K562 (cell line): Measurements from ENCODE around the gene SP140L. TPM values are rescaled to one million over a fixed set of nuclear protein-coding genes. Genes with fewer than 3 reads are reported as not detected.

Experiments used
- EP300 ChIP-seq: IDR thresholded peaks from 2 replicates; pipeline ENCODE4 v1.6.1; 2012; ENCODE audit warnings: low read length, improper control_type of control experiment
- HMG20B ChIP-seq: fragments of 250-450 bp; sonication (Bioruptor Pico); IDR thresholded peaks from 2 replicates; pipeline ENCODE4 v1.5.0; 2021; ENCODE audit warnings: mild to moderate bottlenecking
- KHSRP ChIP-seq: fragments of 450-650 bp; IDR thresholded peaks from 2 replicates; pipeline ENCODE4 v1.6.1; 2017
- POLR2A ChIP-seq: fragments of 450-650 bp; conservative IDR thresholded peaks from 2 replicates; pipeline ENCODE4 v1.6.1; 2016
- POLR2H ChIP-seq: IDR thresholded peaks from 2 replicates; pipeline ENCODE4 v1.6.1; 2016; ENCODE audit warnings: missing genetic modification characterization, low read depth, mild to moderate bottlenecking, control low read depth, missing compliant biosample characterization, moderate library complexity
- RB1 ChIP-seq: fragments of 450-650 bp; IDR thresholded peaks from 2 replicates; pipeline ENCODE4 v1.6.1; 2017; ENCODE audit warnings: low read depth, mild to moderate bottlenecking
- RBM15 ChIP-seq: fragments of 200-400 bp; formaldehyde crosslinking; IDR thresholded peaks from 2 replicates; pipeline ENCODE4 v1.6.1; 2018; ENCODE audit warnings: mild to moderate bottlenecking, low read length, moderate library complexity; ENCODE audit not compliant: insufficient read depth
- SRF ChIP-seq, 2 experiments: fragments of 250-450, 450-650 bp in 1 of 2; sonication (Bioruptor Pico) in 1 of 2; sonication (generic) in 1 of 2; formaldehyde crosslinking; IDR thresholded peaks; 2 replicates each; pipeline versions ENCODE4 v1.5.0 to v1.5.1; 2020 to 2022; ENCODE audit warnings: mild to moderate bottlenecking in 1 of 2, missing genetic modification reagents in 1 of 2
- VEZF1 ChIP-seq: fragments of 200-800 bp; sonication (Bioruptor generic); IDR thresholded peaks from 2 replicates; pipeline ENCODE4 v1.6.1; 2017; ENCODE audit warnings: missing genetic modification characterization, missing compliant biosample characterization
- YY1 ChIP-seq, 3 experiments: IDR thresholded peaks; 2 replicates each; pipeline ENCODE4 v1.6.1; 2011; ENCODE audit warnings: low read length in 2 of 3, mild to moderate bottlenecking in 2 of 3, moderate library complexity in 2 of 3, borderline replicate concordance in 1 of 3, control low read depth in 1 of 3, low read depth in 1 of 3; ENCODE audit not compliant: insufficient read depth in 3 of 3, insufficient replicate concordance in 2 of 3, control insufficient read depth in 1 of 3, insufficient read length in 1 of 3; ENCODE audit errors: extremely low read depth in 1 of 3
- ZNF668 ChIP-seq: fragments of 250-450 bp; sonication (Bioruptor Pico); IDR thresholded peaks from 2 replicates; pipeline ENCODE4 v1.8.0; 2022; ENCODE audit warnings: mild to moderate bottlenecking, inconsistent platforms
- polyA plus RNA-seq, 8 experiments: library from polyadenylated mRNA; depleted of rRNA in 4 of 8; stranded (reverse) in 5 of 8; unstranded in 3 of 8; fragments of >200 nt; fragmentation: Nextera tagmentation in 2 of 8; fragmentation: Illumina TruSeq in 1 of 8; extraction: Ambion mirVana in 2 of 8; extraction: Trizol in 1 of 8; gene quantifications; 2 replicates each; pipeline versions ENCODE4 v1.2.1 to v1.2.3, GENCODE V29; 2011 to 2014; ENCODE audit warnings: inconsistent platforms in 1 of 8, missing spikeins in 1 of 8
- total RNA-seq, 7 experiments: library from RNA; depleted of rRNA in 6 of 7; stranded (reverse); fragments of >200 nt in 6 of 7; fragmentation: Illumina TruSeq in 2 of 7; extraction: Trizol in 2 of 7; gene quantifications; 2 replicates each; pipeline versions ENCODE4 v1.2.1 to v1.2.3, GENCODE V29; 2011 to 2021; ENCODE audit warnings: low replicate concordance in 1 of 7
- TF ChIP-seq, protein P1 (sequence below): fragments of 200-800 bp; sonication (Bioruptor generic); IDR thresholded peaks from 2 replicates; pipeline ENCODE4 v1.6.1; 2016; ENCODE audit warnings: missing genetic modification characterization, missing compliant biosample characterization
- TF ChIP-seq, protein P2 (sequence below): fragments of 450-650 bp; formaldehyde crosslinking; IDR thresholded peaks from 2 replicates; pipeline ENCODE4 v1.4.0; 2022; ENCODE audit warnings: missing genetic modification characterization
- TF ChIP-seq, protein P3 (sequence below): fragments of 450-650 bp; IDR thresholded peaks from 2 replicates; pipeline ENCODE4 v1.6.1; 2016; ENCODE audit warnings: borderline replicate concordance
- TF ChIP-seq, protein P4 (sequence below): fragments of 450-650 bp; IDR thresholded peaks from 2 replicates; pipeline ENCODE4 v1.6.1; 2016; ENCODE audit warnings: missing biosample characterization, missing genetic modification characterization

SP140L gene
- total and polyA plus RNA-seq, 9 of the 15 experiments (the other 6 are each of a cell fraction or from before 2014, with no cell fraction given): 4.0 to 15.5 (median 11.3) TPM

- TF ChIP-seq, protein P1, sequence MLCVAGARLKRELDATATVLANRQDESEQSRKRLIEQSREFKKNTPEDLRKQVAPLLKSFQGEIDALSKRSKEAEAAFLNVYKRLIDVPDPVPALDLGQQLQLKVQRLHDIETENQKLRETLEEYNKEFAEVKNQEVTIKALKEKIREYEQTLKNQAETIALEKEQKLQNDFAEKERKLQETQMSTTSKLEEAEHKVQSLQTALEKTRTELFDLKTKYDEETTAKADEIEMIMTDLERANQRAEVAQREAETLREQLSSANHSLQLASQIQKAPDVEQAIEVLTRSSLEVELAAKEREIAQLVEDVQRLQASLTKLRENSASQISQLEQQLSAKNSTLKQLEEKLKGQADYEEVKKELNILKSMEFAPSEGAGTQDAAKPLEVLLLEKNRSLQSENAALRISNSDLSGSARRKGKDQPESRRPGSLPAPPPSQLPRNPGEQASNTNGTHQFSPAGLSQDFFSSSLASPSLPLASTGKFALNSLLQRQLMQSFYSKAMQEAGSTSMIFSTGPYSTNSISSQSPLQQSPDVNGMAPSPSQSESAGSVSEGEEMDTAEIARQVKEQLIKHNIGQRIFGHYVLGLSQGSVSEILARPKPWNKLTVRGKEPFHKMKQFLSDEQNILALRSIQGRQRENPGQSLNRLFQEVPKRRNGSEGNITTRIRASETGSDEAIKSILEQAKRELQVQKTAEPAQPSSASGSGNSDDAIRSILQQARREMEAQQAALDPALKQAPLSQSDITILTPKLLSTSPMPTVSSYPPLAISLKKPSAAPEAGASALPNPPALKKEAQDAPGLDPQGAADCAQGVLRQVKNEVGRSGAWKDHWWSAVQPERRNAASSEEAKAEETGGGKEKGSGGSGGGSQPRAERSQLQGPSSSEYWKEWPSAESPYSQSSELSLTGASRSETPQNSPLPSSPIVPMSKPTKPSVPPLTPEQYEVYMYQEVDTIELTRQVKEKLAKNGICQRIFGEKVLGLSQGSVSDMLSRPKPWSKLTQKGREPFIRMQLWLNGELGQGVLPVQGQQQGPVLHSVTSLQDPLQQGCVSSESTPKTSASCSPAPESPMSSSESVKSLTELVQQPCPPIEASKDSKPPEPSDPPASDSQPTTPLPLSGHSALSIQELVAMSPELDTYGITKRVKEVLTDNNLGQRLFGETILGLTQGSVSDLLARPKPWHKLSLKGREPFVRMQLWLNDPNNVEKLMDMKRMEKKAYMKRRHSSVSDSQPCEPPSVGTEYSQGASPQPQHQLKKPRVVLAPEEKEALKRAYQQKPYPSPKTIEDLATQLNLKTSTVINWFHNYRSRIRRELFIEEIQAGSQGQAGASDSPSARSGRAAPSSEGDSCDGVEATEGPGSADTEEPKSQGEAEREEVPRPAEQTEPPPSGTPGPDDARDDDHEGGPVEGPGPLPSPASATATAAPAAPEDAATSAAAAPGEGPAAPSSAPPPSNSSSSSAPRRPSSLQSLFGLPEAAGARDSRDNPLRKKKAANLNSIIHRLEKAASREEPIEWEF (CRISPR knock-in tag): no peak
- no peak for TF ChIP-seq EP300
- TF ChIP-seq, protein P2, sequence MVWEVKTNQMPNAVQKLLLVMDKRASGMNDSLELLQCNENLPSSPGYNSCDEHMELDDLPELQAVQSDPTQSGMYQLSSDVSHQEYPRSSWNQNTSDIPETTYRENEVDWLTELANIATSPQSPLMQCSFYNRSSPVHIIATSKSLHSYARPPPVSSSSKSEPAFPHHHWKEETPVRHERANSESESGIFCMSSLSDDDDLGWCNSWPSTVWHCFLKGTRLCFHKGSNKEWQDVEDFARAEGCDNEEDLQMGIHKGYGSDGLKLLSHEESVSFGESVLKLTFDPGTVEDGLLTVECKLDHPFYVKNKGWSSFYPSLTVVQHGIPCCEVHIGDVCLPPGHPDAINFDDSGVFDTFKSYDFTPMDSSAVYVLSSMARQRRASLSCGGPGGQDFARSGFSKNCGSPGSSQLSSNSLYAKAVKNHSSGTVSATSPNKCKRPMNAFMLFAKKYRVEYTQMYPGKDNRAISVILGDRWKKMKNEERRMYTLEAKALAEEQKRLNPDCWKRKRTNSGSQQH (CRISPR knock-in tag): no peak
- TF ChIP-seq YY1 (IDR thresholded peaks at IDR 0.05; ENCODE audit: borderline replicate concordance in 1 of 3, control insufficient read depth in 1 of 3, extremely low read depth in 1 of 3, insufficient read depth in 3 of 3, insufficient read length in 1 of 3, insufficient replicate concordance in 2 of 3, low read depth in 1 of 3, low read length in 2 of 3): peak in 2 of 3 experiments; percentile 34 to 49
- TF ChIP-seq RBM15: no peak
- TF ChIP-seq, protein P3, sequence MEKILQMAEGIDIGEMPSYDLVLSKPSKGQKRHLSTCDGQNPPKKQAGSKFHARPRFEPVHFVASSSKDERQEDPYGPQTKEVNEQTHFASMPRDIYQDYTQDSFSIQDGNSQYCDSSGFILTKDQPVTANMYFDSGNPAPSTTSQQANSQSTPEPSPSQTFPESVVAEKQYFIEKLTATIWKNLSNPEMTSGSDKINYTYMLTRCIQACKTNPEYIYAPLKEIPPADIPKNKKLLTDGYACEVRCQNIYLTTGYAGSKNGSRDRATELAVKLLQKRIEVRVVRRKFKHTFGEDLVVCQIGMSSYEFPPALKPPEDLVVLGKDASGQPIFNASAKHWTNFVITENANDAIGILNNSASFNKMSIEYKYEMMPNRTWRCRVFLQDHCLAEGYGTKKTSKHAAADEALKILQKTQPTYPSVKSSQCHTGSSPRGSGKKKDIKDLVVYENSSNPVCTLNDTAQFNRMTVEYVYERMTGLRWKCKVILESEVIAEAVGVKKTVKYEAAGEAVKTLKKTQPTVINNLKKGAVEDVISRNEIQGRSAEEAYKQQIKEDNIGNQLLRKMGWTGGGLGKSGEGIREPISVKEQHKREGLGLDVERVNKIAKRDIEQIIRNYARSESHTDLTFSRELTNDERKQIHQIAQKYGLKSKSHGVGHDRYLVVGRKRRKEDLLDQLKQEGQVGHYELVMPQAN: no peak
- peak; percentile 64 for TF ChIP-seq POLR2A
- TF ChIP-seq SRF (CRISPR knock-in tag; IDR thresholded peaks at IDR 0.05): no peak
- TF ChIP-seq KHSRP: no peak
- TF ChIP-seq VEZF1 (CRISPR knock-in tag): peak; percentile 31; the same call in 1 of the 2 replicates
- no peak for TF ChIP-seq HMG20B (CRISPR knock-in tag)
- 0 out of 2 replicates have a peak, but pooled peaks have one; percentile 57 for TF ChIP-seq POLR2H (tag)
- TF ChIP-seq RB1: peak; percentile 80; the same call in 1 of the 2 replicates
- no peak for TF ChIP-seq ZNF668 (CRISPR knock-in tag)
- TF ChIP-seq, protein P4, sequence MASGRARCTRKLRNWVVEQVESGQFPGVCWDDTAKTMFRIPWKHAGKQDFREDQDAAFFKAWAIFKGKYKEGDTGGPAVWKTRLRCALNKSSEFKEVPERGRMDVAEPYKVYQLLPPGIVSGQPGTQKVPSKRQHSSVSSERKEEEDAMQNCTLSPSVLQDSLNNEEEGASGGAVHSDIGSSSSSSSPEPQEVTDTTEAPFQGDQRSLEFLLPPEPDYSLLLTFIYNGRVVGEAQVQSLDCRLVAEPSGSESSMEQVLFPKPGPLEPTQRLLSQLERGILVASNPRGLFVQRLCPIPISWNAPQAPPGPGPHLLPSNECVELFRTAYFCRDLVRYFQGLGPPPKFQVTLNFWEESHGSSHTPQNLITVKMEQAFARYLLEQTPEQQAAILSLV (tag): no peak
Measured at GRCh38 chr2:230411570-230412370, 84.8 kb downstream of the SP140L start (continued).
